DOHH2 (cell line): ENCODE results near the gene RBM17.
"Not testable (repeated sequence)": the region's sequence is repeated elsewhere in the genome, so short reads cannot be mapped to it uniquely, and the experiment has no call there.

Experiments used
- H3F3A ChIP-seq: fragments of 200-600 bp; sonication (generic), shearing (Covaris generic); 2 replicates; pipeline ENCODE4 v1.6.0; 2016; ENCODE audit warnings: antibody characterized with exemption, mild to moderate bottlenecking; ENCODE audit not compliant: control insufficient read depth, insufficient read depth
- H3K27ac ChIP-seq: fragments of 200-600 bp; sonication (generic); 2 replicates; pipeline ENCODE4 v1.5.1; 2014; ENCODE audit warnings: low read depth, mild to moderate bottlenecking, low read length, moderate library complexity
- H3K27me3 ChIP-seq: fragments of 200-600 bp; sonication (generic); 2 replicates; pipeline ENCODE4 v1.6.1; 2014; ENCODE audit warnings: mild to moderate bottlenecking, low read length, mixed read lengths; ENCODE audit not compliant: control insufficient read depth
- H3K36me3 ChIP-seq: fragments of 200-600 bp; sonication (generic); 2 replicates; pipeline ENCODE4 v1.6.1; 2014; ENCODE audit warnings: mild to moderate bottlenecking, low read length, moderate library complexity, mixed read lengths; ENCODE audit not compliant: control insufficient read depth
- H3K4me1 ChIP-seq: fragments of 200-600 bp; sonication (generic); 2 replicates; pipeline ENCODE4 v1.6.1; 2014; ENCODE audit warnings: mild to moderate bottlenecking, low read length, mixed read lengths; ENCODE audit not compliant: control insufficient read depth
- H3K4me2 ChIP-seq: fragments of 200-600 bp; sonication (generic); 2 replicates; pipeline ENCODE4 v1.6.0; 2014; ENCODE audit warnings: mild to moderate bottlenecking, low read length, moderate library complexity
- H3K4me3 ChIP-seq: fragments of 200-600 bp; sonication (generic); 2 replicates; pipeline ENCODE4 v1.5.1; 2014; ENCODE audit warnings: mild to moderate bottlenecking, low read length, mixed read lengths
- H3K79me2 ChIP-seq: fragments of 200-600 bp; sonication (generic); 2 replicates; pipeline ENCODE4 v1.6.1; 2014; ENCODE audit warnings: mild to moderate bottlenecking, low read length, mixed read lengths; ENCODE audit not compliant: control insufficient read depth
- H3K9me2 ChIP-seq: fragments of 200-600 bp; sonication (generic); replicated peaks from 2 replicates; pipeline ENCODE4 v1.6.1; 2014; ENCODE audit warnings: mild to moderate bottlenecking, low read length, mixed read lengths; ENCODE audit not compliant: control insufficient read depth
- H3K9me3 ChIP-seq: fragments of 200-600 bp; sonication (generic); 2 replicates; pipeline ENCODE4 v1.6.1; 2014; ENCODE audit warnings: antibody characterized with exemption, low read length, mixed read lengths; ENCODE audit not compliant: control insufficient read depth, insufficient read depth
- H4K20me1 ChIP-seq: fragments of 200-600 bp; sonication (generic); 2 replicates; pipeline ENCODE4 v1.6.0; 2014; ENCODE audit warnings: low read depth, mild to moderate bottlenecking, antibody characterized with exemption, low read length, moderate library complexity; ENCODE audit not compliant: control insufficient read depth, insufficient read depth
- EZH2phosphoT487 ChIP-seq: fragments of 200-600 bp; sonication (generic); IDR thresholded peaks from 2 replicates; pipeline ENCODE4 v1.6.1; 2017; ENCODE audit warnings: borderline replicate concordance, mild to moderate bottlenecking, antibody characterized with exemption, low read length, moderate library complexity, mixed read lengths
- TF ChIP-seq, protein P1 (sequence below): fragments of 200-600 bp; sonication (generic); IDR thresholded peaks from one replicate; pipeline ENCODE4 v1.5.1; 2014; ENCODE audit warnings: antibody characterized with exemption, mild to moderate bottlenecking, low read depth, low read length; ENCODE audit not compliant: poor library complexity, severe bottlenecking

The RBM17 gene

DNA sequence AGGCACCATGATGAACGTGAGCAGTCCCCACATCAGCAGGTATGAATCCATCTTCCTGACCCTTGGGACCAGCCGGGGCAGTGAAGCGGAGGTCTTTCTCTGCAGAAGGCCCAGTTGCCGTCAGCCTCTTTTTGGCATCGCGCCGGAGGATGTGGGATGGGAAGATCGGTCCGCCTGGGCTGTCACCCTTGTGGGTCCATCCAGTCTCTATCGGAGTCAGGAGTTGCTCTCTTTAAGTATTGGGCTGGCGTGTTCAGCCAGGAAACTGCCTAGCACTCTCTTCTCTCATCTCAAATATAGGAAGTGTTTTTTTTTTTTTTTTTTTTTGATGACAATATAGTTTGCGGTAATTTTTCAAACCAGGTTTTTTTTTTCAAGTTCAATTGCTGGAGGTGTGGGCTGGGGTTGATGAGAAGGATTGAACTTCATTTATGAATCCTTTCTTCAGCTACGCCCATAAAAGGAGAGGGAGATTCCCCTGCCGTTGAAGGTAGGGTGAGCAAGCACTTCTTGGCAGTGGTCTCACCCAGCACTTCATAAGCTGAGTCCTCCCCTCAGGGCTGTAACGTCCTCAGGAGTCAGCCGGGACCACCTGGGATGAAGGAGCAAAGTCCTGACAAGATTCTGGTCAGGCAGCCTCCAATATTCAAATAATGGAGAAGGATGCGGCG lies 26.6 kb upstream of the RBM17 start, which contains the start of gene IL2RA:
IL2RA (minus strand) TSS at position 267 of the 671 bp plus-strand sequence; CDS start at position 51, 216 bp downstream.
- H3K4me2 ChIP-seq, result peak within 1 kb of the TSS; percentile 80
- peak within 1 kb of the TSS; percentile 76 for H3K4me3 ChIP-seq
- no peak for TF ChIP-seq EZH2phosphoT487
- TF ChIP-seq, protein P1, sequence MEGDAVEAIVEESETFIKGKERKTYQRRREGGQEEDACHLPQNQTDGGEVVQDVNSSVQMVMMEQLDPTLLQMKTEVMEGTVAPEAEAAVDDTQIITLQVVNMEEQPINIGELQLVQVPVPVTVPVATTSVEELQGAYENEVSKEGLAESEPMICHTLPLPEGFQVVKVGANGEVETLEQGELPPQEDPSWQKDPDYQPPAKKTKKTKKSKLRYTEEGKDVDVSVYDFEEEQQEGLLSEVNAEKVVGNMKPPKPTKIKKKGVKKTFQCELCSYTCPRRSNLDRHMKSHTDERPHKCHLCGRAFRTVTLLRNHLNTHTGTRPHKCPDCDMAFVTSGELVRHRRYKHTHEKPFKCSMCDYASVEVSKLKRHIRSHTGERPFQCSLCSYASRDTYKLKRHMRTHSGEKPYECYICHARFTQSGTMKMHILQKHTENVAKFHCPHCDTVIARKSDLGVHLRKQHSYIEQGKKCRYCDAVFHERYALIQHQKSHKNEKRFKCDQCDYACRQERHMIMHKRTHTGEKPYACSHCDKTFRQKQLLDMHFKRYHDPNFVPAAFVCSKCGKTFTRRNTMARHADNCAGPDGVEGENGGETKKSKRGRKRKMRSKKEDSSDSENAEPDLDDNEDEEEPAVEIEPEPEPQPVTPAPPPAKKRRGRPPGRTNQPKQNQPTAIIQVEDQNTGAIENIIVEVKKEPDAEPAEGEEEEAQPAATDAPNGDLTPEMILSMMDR, result no peak
- no peak within 1 kb of the TSS for H3K27ac ChIP-seq
- no peaks in the 10 kb centered on the region for H3K36me3 ChIP-seq
- H3K27me3 ChIP-seq, result peaks cover 15% of the 10 kb centered on the region
- no peaks in the 10 kb centered on the region for H3K79me2 ChIP-seq
- H4K20me1 ChIP-seq, result no peaks in the 10 kb centered on the region
- no peaks in the 10 kb centered on the region for H3K9me3 ChIP-seq
- no peaks in the 10 kb centered on the region for H3K9me2 ChIP-seq
- H3K4me1 ChIP-seq, result peaks cover 49% of the 10 kb centered on the region
- H3F3A ChIP-seq, result no peaks in the 10 kb centered on the region

DNA sequence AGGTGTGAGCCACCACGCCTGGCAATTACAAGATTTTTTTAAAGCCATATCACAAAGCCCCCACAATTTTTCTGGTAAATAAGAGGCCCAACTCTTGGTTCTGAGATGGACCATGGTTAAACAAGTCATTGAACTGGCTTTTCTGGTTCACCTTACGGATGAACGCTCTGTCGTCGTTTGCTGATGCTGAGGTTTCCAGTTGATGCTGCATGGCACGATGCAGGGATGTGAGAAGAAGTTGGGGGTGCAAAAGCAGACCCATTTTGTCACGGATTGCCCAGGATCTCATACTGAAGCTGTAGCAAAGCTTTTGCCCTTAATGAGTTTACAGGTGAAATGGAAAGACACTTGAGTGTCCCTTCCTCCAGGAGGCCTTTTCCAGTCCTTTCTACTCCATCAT lies 24.7 kb upstream of the RBM17 start:
- H3K4me2 ChIP-seq, result no peak overlapping the region
- H3K79me2 ChIP-seq, result no peaks in the 10 kb centered on the region
- H3K27ac ChIP-seq, result no peak overlapping the region
- TF ChIP-seq, protein P1, result no peak
- TF ChIP-seq EZH2phosphoT487, result no peak
- peaks cover 52% of the 10 kb centered on the region for H3K4me1 ChIP-seq
- no peaks in the 10 kb centered on the region for H3K36me3 ChIP-seq
- no peaks in the 10 kb centered on the region for H4K20me1 ChIP-seq
- peaks cover 6% of the 10 kb centered on the region; the same call in 1 of the 2 replicates for H3F3A ChIP-seq
- no peaks in the 10 kb centered on the region for H3K9me2 ChIP-seq
- peaks cover 6% of the 10 kb centered on the region for H3K27me3 ChIP-seq
- no peaks in the 10 kb centered on the region for H3K9me3 ChIP-seq
- H3K4me3 ChIP-seq, result no peak overlapping the region

DNA sequence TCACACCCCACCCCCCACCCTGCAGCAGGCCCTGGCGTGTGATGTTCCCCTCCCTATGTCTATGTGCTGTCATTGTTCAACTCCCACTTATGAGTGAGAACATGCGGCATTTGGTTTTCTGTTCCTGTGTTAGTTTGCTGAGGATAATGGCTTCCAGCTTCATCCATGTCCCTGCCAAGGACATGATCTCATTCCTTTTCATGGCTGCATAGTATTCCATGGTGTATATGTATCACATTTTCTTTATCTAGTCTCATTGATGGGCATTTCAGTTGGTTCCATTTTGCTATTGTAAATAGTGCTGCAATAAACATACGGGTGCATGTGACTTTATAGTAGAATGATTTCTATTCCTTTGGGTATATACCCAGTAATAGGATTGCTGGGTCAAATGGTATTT lies 24.1 kb upstream of the RBM17 start:
- H3K4me3 ChIP-seq, H3F3A ChIP-seq, H3K79me2 ChIP-seq, H3K27me3 ChIP-seq, H3K27ac ChIP-seq, H3K9me2 ChIP-seq, H3K4me2 ChIP-seq, H3K9me3 ChIP-seq, H3K36me3 ChIP-seq, H4K20me1 ChIP-seq: not testable (repeated sequence)
- peaks cover 55% of the 10 kb centered on the region for H3K4me1 ChIP-seq

DNA sequence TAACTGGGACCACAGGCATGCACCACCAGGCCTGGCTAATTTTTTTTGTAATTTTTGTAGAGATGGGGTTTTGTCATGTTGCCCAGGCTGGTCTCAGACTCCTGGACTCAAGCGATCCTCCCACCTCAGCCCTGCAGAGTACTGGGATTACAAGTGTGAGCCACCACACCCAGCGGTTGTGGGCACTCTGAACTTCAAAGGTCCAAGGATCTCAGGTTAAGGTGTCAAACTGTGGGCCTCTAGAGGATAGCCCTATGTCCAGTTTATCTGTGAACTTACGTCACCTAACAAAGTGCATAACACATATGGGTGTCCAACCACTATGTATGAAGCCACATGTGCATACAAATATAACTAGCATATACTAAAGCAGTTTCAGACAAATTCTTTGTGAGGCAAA lies 23.4 kb upstream of the RBM17 start:
- TF ChIP-seq, protein P1, result no peak
- no peak for TF ChIP-seq EZH2phosphoT487
- H3K4me1 ChIP-seq, result peaks cover 56% of the 10 kb centered on the region

More for the DNA sequence above, 23.4 kb upstream of the RBM17 start:
- Histone ChIP-seq H3K9me2 (no peaks in the 10 kb centered on the region), H3K4me2 (no peak overlapping the region), H3F3A (peaks cover 6% of the 10 kb centered on the region; the same call in 1 of the 2 replicates), H3K27ac (no peak overlapping the region), H3K27me3 (peaks cover 5% of the 10 kb centered on the region; the same call in 1 of the 2 replicates), H3K4me3 (no peak overlapping the region), H3K9me3 (no peaks in the 10 kb centered on the region), H3K79me2 (no peaks in the 10 kb centered on the region), H4K20me1 (no peaks in the 10 kb centered on the region), H3K36me3 (no peaks in the 10 kb centered on the region)
